Measurements from ENCODE around the gene MCHR1. TPM values are rescaled to one million over a fixed set of nuclear protein-coding genes. Genes with fewer than 3 reads are reported as not detected.
"Not testable (repeated sequence)": the region's sequence is repeated elsewhere in the genome, so short reads cannot be mapped to it uniquely, and the experiment has no call there.

Gene MCHR1
- total RNA-seq, 4 donors from 2014 or later: 0.33 to 2.1 TPM; not detected in 2

DNA sequence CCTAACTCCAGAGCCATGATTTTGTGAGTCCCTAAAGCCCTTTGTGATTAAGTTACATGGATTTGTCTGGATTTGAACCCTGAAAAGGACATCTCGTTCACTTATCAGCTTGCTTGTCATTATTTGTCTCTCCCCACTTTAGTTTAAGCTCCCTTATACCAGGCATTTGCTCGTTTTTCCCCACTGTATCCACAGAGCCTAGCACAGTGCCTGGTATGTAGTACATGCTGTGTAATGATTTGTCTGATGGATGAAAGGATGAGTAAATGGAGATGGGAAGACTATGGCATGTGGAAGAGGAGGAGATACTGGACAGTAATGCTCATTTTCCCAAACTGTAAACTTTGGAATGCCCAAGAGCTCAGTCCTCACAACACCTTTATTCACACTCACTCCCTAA is 9.2 kb upstream of the MCHR1 start:
- DNase-seq (ENCODE audit: extremely low spot score): no peak
- Histone ChIP-seq H3K27ac (replicated peaks in 1 of 4) (no peak overlapping the region), H3K36me3 (no peaks in the 10 kb centered on the region), H3K27me3 (no peaks in the 10 kb centered on the region), H3K9me3 (no peaks in the 10 kb centered on the region), H3K4me1 (peaks cover 20 to 26% (median 24%) of the 10 kb centered on the region in 4 donors), H3K4me3 (no peak overlapping the region)
- TF ChIP-seq, protein P1, sequence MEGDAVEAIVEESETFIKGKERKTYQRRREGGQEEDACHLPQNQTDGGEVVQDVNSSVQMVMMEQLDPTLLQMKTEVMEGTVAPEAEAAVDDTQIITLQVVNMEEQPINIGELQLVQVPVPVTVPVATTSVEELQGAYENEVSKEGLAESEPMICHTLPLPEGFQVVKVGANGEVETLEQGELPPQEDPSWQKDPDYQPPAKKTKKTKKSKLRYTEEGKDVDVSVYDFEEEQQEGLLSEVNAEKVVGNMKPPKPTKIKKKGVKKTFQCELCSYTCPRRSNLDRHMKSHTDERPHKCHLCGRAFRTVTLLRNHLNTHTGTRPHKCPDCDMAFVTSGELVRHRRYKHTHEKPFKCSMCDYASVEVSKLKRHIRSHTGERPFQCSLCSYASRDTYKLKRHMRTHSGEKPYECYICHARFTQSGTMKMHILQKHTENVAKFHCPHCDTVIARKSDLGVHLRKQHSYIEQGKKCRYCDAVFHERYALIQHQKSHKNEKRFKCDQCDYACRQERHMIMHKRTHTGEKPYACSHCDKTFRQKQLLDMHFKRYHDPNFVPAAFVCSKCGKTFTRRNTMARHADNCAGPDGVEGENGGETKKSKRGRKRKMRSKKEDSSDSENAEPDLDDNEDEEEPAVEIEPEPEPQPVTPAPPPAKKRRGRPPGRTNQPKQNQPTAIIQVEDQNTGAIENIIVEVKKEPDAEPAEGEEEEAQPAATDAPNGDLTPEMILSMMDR (IDR thresholded peaks at IDR 0.05): no peak
- TF ChIP-seq EP300 (IDR thresholded peaks at IDR 0.05) (no peak), POLR2A (IDR thresholded peaks at IDR 0.05; ENCODE audit: low read depth) (no peak), POLR2AphosphoS5 (IDR thresholded peaks at IDR 0.05) (no peak)
- intact Hi-C loops (cut with DNase I): no loop called here
- WGBS: 88% methylated on average over 2 of the region's 2 CpGs

DNA sequence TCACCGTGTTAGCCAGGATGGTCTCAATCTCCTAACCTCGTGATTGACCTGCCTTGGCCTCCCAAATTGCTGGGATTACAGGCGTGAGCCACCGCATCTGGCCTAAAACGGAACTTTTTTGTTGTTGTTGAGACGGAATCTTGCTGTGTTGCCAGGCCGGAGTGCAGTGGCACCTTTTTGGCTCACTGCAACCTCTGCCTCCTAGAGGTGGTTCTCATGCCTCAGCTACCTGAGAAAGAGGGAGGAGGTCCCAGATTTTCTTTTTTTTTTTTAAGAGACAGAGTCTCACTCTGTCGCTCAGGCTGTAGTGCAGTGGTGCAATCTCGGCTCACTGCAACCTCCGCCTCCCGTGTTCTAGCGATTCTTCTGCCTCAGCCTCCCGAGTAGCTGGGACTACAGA is 7.9 kb upstream of the MCHR1 start:
- H3K4me3 ChIP-seq: no peak overlapping the region
- no peaks in the 10 kb centered on the region for H3K27me3 ChIP-seq
- no peak overlapping the region for H3K27ac ChIP-seq (replicated peaks in 1 of 4)
- no peak for DNase-seq (ENCODE audit: extremely low spot score)
- intact Hi-C loops (cut with DNase I): no loop called here
- no peaks in the 10 kb centered on the region for H3K9me3 ChIP-seq
- peaks cover 7 to 12% (median 11%) of the 10 kb centered on the region in 4 donors for H3K4me1 ChIP-seq
- WGBS: 98% methylated on average over 13 of the region's 13 CpGs
- no peak for TF ChIP-seq POLR2AphosphoS5 (IDR thresholded peaks at IDR 0.05)
- TF ChIP-seq POLR2A (IDR thresholded peaks at IDR 0.05; ENCODE audit: low read depth): no peak
- TF ChIP-seq EP300 (IDR thresholded peaks at IDR 0.05): no peak
- TF ChIP-seq, protein P1 (IDR thresholded peaks at IDR 0.05): no peak
- H3K36me3 ChIP-seq: no peaks in the 10 kb centered on the region

DNA sequence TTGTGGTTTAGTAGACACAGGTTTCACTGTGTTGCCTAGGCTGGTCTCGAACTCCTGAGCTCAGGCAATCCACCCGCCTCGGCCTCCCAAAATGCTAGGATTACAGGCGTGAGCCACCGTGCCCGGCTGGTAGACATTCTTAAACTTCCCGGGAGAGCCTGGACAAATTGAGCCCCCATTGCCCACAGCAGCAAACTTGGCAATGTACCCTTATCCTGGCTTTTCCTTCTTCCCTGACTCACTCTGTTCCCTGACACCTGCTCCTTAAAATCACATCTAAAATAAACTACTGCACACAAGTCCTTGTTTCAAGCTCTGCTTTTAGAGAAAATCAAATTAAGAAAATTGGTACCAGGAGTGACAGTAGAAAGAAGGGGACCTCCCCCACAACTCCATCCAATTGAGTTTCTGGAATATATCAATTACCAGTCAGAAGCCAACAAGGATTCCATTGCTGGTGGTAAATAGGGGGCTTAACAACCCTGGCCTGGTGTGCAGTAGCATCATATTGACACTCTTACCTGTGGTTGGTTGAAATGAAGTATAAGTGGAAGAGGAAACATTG is 7.4 kb upstream of the MCHR1 start:
- H3K27ac ChIP-seq (replicated peaks in 1 of 4): no peak overlapping the region
- H3K4me1 ChIP-seq: peaks cover 2 to 7% (median 6%) of the 10 kb centered on the region in 4 donors
- TF ChIP-seq, protein P1 (IDR thresholded peaks at IDR 0.05): no peak
- TF ChIP-seq POLR2A (IDR thresholded peaks at IDR 0.05; ENCODE audit: low read depth): no peak
- TF ChIP-seq POLR2AphosphoS5 (IDR thresholded peaks at IDR 0.05): no peak
- TF ChIP-seq EP300 (IDR thresholded peaks at IDR 0.05): no peak
- H3K27me3 ChIP-seq: no peaks in the 10 kb centered on the region
- H3K4me3 ChIP-seq: no peak overlapping the region
- intact Hi-C loops (cut with DNase I): no loop called here
- 88% methylated on average over 7 of the region's 7 CpGs for WGBS
- no peaks in the 10 kb centered on the region for H3K9me3 ChIP-seq
- H3K36me3 ChIP-seq: no peaks in the 10 kb centered on the region
- DNase-seq (ENCODE audit: extremely low spot score): no peak

DNA sequence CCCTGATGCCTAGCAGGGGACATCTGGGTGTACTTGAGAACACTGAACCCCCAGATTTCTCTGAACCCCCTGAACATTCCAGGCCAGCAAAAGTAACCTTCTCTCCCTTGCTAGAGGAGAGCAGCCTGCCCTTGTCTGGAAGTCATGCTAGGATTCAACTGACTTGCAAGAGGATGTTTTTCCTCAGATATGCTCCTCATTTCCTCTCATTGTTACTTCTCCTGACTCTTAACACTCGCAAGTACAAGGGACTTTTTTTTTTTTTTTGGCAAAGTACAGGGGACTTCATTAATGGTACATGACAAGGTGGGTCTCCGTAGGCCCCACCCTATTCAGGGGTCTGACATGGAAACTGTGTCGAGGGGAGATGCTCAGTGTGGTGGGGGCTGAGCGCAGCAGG is 6.3 kb upstream of the MCHR1 start:
- 85% methylated on average over 4 of the region's 4 CpGs for WGBS
- no peak overlapping the region for H3K4me3 ChIP-seq
- TF ChIP-seq EP300 (IDR thresholded peaks at IDR 0.05) (no peak), POLR2A (IDR thresholded peaks at IDR 0.05; ENCODE audit: low read depth) (no peak), POLR2AphosphoS5 (IDR thresholded peaks at IDR 0.05) (no peak)
- TF ChIP-seq, protein P1 (IDR thresholded peaks at IDR 0.05): no peak
- no peaks in the 10 kb centered on the region for H3K9me3 ChIP-seq
- no peak for DNase-seq (ENCODE audit: extremely low spot score)
- intact Hi-C loops (cut with DNase I): no loop called here
- no peak overlapping the region for H3K27ac ChIP-seq (replicated peaks in 1 of 4)
- no peaks in the 10 kb centered on the region for H3K4me1 ChIP-seq
- H3K36me3 ChIP-seq: no peaks in the 10 kb centered on the region
- H3K27me3 ChIP-seq: peaks cover 0 to 3% (median 0%) of the 10 kb centered on the region in 4 donors

DNA sequence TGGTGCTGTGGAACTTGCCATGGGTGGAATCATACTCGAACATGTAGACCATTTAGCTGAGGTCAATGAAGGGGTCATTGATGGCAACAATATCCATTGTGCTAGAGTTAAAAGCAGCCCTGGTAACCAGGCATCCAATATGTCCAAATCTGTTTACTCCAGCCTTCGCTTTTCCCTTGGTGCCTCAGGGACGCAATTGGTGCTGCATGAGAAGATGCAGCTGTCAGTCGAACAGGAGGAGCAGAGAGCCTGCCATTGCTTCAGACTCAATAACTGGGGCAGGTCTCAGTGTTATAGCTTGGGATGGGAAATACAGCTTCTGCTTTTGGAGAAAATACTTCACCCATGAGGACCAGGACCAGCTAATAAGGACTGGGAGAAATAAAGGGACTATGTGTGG is 5.0 kb upstream of the MCHR1 start:
- no peak overlapping the region for H3K4me3 ChIP-seq
- H3K27me3 ChIP-seq: peaks cover 0 to 16% (median 3%) of the 10 kb centered on the region in 4 donors
- H3K4me1 ChIP-seq: peaks cover 6 to 8% (median 7%) of the 10 kb centered on the region in 4 donors
- H3K27ac ChIP-seq (replicated peaks in 1 of 4): no peak overlapping the region
- H3K36me3 ChIP-seq: no peaks in the 10 kb centered on the region
- DNase-seq (ENCODE audit: extremely low spot score): no peak
- WGBS: 64% methylated on average over 4 of the region's 4 CpGs
- no peaks in the 10 kb centered on the region for H3K9me3 ChIP-seq
- TF ChIP-seq EP300 (IDR thresholded peaks at IDR 0.05): no peak
- TF ChIP-seq, protein P1 (IDR thresholded peaks at IDR 0.05): no peak
- intact Hi-C loops (cut with DNase I): no loop called here

DNA sequence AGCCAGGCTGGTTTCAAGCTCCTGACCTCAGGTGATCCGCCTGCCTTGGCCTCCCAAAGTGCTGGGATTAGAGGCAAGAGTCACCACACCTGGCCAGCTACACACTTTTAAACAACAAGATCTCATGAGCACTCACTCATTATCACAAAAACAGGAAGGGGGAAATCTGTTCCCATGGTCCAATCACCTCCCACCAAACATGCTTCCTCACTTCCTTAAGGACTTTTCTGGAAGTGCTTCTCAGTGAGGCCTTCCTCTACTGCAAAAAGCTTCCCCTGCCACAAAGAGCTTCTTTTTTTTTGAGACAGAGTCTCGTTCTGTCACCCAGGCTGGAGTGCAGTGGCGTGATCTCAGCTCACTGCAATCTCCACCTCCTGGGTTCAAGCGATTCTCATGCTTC is 3.1 kb upstream of the MCHR1 start:
- intact Hi-C loops (cut with DNase I); DNase-seq (ENCODE audit: extremely low spot score); H3K4me3 ChIP-seq; H3K36me3 ChIP-seq; H3K27ac ChIP-seq (replicated peaks in 1 of 4); H3K9me3 ChIP-seq: not testable (repeated sequence)
- 85% methylated on average over 4 of the region's 4 CpGs for WGBS
- Histone ChIP-seq H3K27me3 (peaks cover 0 to 22% (median 4%) of the 10 kb centered on the region in 4 donors), H3K4me1 (peaks cover 12 to 16% (median 16%) of the 10 kb centered on the region in 4 donors)

Measured in esophagus muscularis mucosa (tissue), 4 donors.